Thymus (tissue), 11 donors: ENCODE results near the gene PARD3. TPM values are rescaled to one million over a fixed set of nuclear protein-coding genes. Genes with fewer than 3 reads are reported as not detected.

ENCODE experiments used
- DNase-seq, 9 donors: peaks; one replicate each; pipeline ENCODE4 v3.0.0-alpha.2; 2013; ENCODE audit warnings: low spot score in 9 of 9, low read depth in 6 of 9, missing footprints in 1 of 9
- H3K27ac ChIP-seq, 2 donors: one replicate each; pipeline ENCODE4 v1.5.1; 2013; ENCODE audit warnings: control low read depth in 1 of 2, low read depth in 1 of 2, low read length in 1 of 2, mild to moderate bottlenecking in 1 of 2, moderate library complexity in 1 of 2
- H3K27me3 ChIP-seq, 2 donors: one replicate each; pipeline ENCODE4 v1.5.1; 2013; ENCODE audit warnings: low read length in 1 of 2; ENCODE audit not compliant: control insufficient read depth in 2 of 2, insufficient read depth in 1 of 2
- H3K36me3 ChIP-seq, 2 donors: one replicate each; pipeline ENCODE4 v1.5.1; 2013; ENCODE audit warnings: low read length in 1 of 2, mild to moderate bottlenecking in 1 of 2, moderate library complexity in 1 of 2; ENCODE audit not compliant: control insufficient read depth in 2 of 2, insufficient read depth in 2 of 2
- H3K4me1 ChIP-seq, 2 donors: one replicate each; pipeline ENCODE4 v1.5.1; 2013; ENCODE audit warnings: low read length in 2 of 2; ENCODE audit not compliant: control insufficient read depth in 2 of 2, insufficient read depth in 2 of 2
- H3K4me3 ChIP-seq, 2 donors: one replicate each; pipeline ENCODE4 v1.5.1; 2013; ENCODE audit warnings: low read length in 2 of 2, control low read depth in 1 of 2, mild to moderate bottlenecking in 1 of 2
- H3K9me3 ChIP-seq, 2 donors: one replicate each; pipeline ENCODE4 v1.5.1; 2013; ENCODE audit warnings: low read length in 1 of 2, mild to moderate bottlenecking in 1 of 2; ENCODE audit not compliant: control insufficient read depth in 2 of 2, insufficient read depth in 1 of 2
- WGBS: extraction: QIAGEN DNeasy Blood & Tissue Kit; methylation state at CpG from one replicate; pipeline ENCODE4 v1.1.7; 2013; 5-methylcytosine and 5-hydroxymethylcytosine counted together
- polyA plus RNA-seq: library from polyadenylated mRNA; stranded (reverse); fragments of 200-250 nt; gene quantifications from one replicate; pipeline ENCODE4 v1.2.3, GENCODE V29; 2013
- total RNA-seq: library from RNA; stranded (reverse); fragments of 120-200 nt; gene quantifications from one replicate; pipeline ENCODE4 v1.2.4, GENCODE V29; 2013
- donor health status: healthy.

PARD3 gene
- total and polyA plus RNA-seq, 2 donors, result 13.3 to 23.5 TPM

- no peak overlapping the region for H3K4me3 ChIP-seq
- 18% methylated on average over 9 of the region's 9 CpGs for WGBS
- H3K27me3 ChIP-seq, result no peaks in the 10 kb centered on the region
- peaks cover 0 to 2% of the 10 kb centered on the region in 2 donors for H3K9me3 ChIP-seq
- peak in 3 of 9 donors; percentile 41 to 76 (median 53) for DNase-seq
- no peaks in the 10 kb centered on the region for H3K36me3 ChIP-seq
- peak overlapping the region in 1 of 2 donors; percentile 39 for H3K27ac ChIP-seq
- H3K4me1 ChIP-seq, result peaks cover 18 to 49% of the 10 kb centered on the region in 2 donors
Observed at GRCh38 chr10:34739915-34740314, 75.2 kb downstream of the PARD3 start.

GRCh38 chr10:34737772-34738169 lies 77.3 kb downstream of the PARD3 start:
- 87% methylated on average over 7 of the region's 7 CpGs for WGBS
- H3K27ac ChIP-seq, result no peak overlapping the region
- peak in 1 of 9 donors; percentile 38 for DNase-seq
- no peak overlapping the region for H3K4me3 ChIP-seq
- H3K9me3 ChIP-seq, result no peaks in the 10 kb centered on the region
- H3K4me1 ChIP-seq, result peaks cover 18 to 37% of the 10 kb centered on the region in 2 donors
- no peaks in the 10 kb centered on the region for H3K27me3 ChIP-seq
- H3K36me3 ChIP-seq, result no peaks in the 10 kb centered on the region

GRCh38 chr10:34736976-34737771 lies 77.9 kb downstream of the PARD3 start:
- DNase-seq, result no peak
- H3K4me3 ChIP-seq, result no peak overlapping the region
- no peaks in the 10 kb centered on the region for H3K9me3 ChIP-seq
- no peaks in the 10 kb centered on the region for H3K27me3 ChIP-seq
- no peak overlapping the region for H3K27ac ChIP-seq
- H3K36me3 ChIP-seq, result no peaks in the 10 kb centered on the region
- 93% methylated on average over 12 of the region's 12 CpGs for WGBS
- H3K4me1 ChIP-seq, result peaks cover 18 to 37% of the 10 kb centered on the region in 2 donors

- WGBS, result 97% methylated on average over 3 of the region's 3 CpGs
- no peak for DNase-seq
- Histone ChIP-seq H3K27me3 (no peaks in the 10 kb centered on the region), H3K9me3 (no peaks in the 10 kb centered on the region), H3K4me3 (no peak overlapping the region), H3K36me3 (no peaks in the 10 kb centered on the region), H3K27ac (no peak overlapping the region), H3K4me1 (peaks cover 11 to 24% of the 10 kb centered on the region in 2 donors)
Observed at GRCh38 chr10:34734918-34735317, 80.2 kb downstream of the PARD3 start.

GRCh38 chr10:34732926-34733325 lies 82.2 kb downstream of the PARD3 start:
- peaks cover 5 to 10% of the 10 kb centered on the region in 2 donors for H3K4me1 ChIP-seq
- DNase-seq, result peak in 2 of 9 donors; percentile 19 to 53
- WGBS, result 89% methylated on average over 4 of the region's 4 CpGs

GRCh38 chr10:34731885-34732701 lies 83.0 kb downstream of the PARD3 start:
- Histone ChIP-seq H3K27me3 (no peaks in the 10 kb centered on the region), H3K27ac (no peak overlapping the region), H3K9me3 (no peaks in the 10 kb centered on the region), H3K4me1 (peaks cover 0 to 4% of the 10 kb centered on the region in 2 donors), H3K36me3 (no peaks in the 10 kb centered on the region), H3K4me3 (no peak overlapping the region)
- WGBS, result 94% methylated on average over 7 of the region's 7 CpGs
- DNase-seq, result no peak

More at GRCh38 chr10:34732926-34733325, 82.2 kb downstream of the PARD3 start:
- no peaks in the 10 kb centered on the region for H3K9me3 ChIP-seq
- no peak overlapping the region for H3K27ac ChIP-seq
- no peak overlapping the region for H3K4me3 ChIP-seq
- no peaks in the 10 kb centered on the region for H3K27me3 ChIP-seq
- no peaks in the 10 kb centered on the region for H3K36me3 ChIP-seq

GRCh38 chr10:34731213-34731612 lies 83.9 kb downstream of the PARD3 start:
- H3K9me3 ChIP-seq, result no peaks in the 10 kb centered on the region
- WGBS, result 95% methylated on average over 2 of the region's 2 CpGs
- H3K4me3 ChIP-seq, result no peak overlapping the region
- H3K27ac ChIP-seq, result no peak overlapping the region
- peaks cover 0 to 6% of the 10 kb centered on the region in 2 donors for H3K4me1 ChIP-seq
- DNase-seq, result no peak
- no peaks in the 10 kb centered on the region for H3K36me3 ChIP-seq
- H3K27me3 ChIP-seq, result no peaks in the 10 kb centered on the region

- Histone ChIP-seq H3K27me3 (no peaks in the 10 kb centered on the region), H3K4me1 (peaks cover 0 to 6% of the 10 kb centered on the region in 2 donors), H3K4me3 (no peak overlapping the region), H3K27ac (no peak overlapping the region), H3K9me3 (no peaks in the 10 kb centered on the region), H3K36me3 (no peaks in the 10 kb centered on the region)
- no peak for DNase-seq
- WGBS, result 97% methylated on average over 7 of the region's 7 CpGs
Observed at GRCh38 chr10:34730726-34731125, 84.4 kb downstream of the PARD3 start.

GRCh38 chr10:34729619-34730018 lies 85.5 kb downstream of the PARD3 start:
- Histone ChIP-seq H3K9me3 (no peaks in the 10 kb centered on the region), H3K27me3 (no peaks in the 10 kb centered on the region), H3K36me3 (no peaks in the 10 kb centered on the region), H3K4me1 (peaks cover 0 to 7% of the 10 kb centered on the region in 2 donors), H3K27ac (no peak overlapping the region), H3K4me3 (no peak overlapping the region)
- DNase-seq, result no peak
- WGBS, result 97% methylated on average over 5 of the region's 5 CpGs
